GM23248 (cell line): Measurements from ENCODE around the gene SYNGR1.

Source experiments
- EZH2 ChIP-seq: fragments of 200-600 bp; sonication (generic); IDR thresholded peaks from 2 replicates; pipeline ENCODE4 v1.6.1; 2018; ENCODE audit warnings: antibody characterized with exemption, mild to moderate bottlenecking; ENCODE audit not compliant: insufficient read depth, poor library complexity, severe bottlenecking
- EZH2phosphoT487 ChIP-seq: fragments of 200-600 bp; sonication (generic); IDR thresholded peaks from 2 replicates; pipeline ENCODE4 v1.6.1; 2018; ENCODE audit warnings: antibody characterized with exemption, moderate library complexity, mild to moderate bottlenecking, low read depth; ENCODE audit not compliant: insufficient read depth

GRCh38 chr22:39367035-39367434, 17.2 kb downstream of the SYNGR1 start:
- TF ChIP-seq EZH2 (no peak), EZH2phosphoT487 (no peak)
